Measurements from ENCODE around the gene ADGRA3.

ADGRA3 gene

DNA sequence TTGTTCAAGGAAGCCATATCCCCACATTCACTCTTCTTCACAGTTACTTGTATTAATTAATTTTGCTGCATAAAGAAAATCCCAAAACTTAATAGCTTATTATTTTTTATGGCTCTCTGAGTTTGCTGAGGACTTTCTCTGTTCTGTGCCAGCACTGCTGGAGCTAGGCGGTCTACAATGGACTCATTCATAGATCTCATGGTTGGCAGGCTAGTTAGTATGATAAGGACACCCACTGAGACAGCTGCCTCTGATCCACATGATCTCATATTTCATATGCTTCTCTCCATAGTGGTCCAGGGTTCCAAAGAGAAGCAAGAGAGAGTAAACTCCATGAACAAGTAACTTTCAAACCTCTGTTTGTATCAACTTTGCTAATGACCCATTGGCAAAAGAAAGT is 170.2 kb downstream of the ADGRA3 start:
- DNase-seq = no peak

GRCh38 chr4:22345055-22345454 is 170.8 kb downstream of the ADGRA3 start:
- no peak for DNase-seq

DNA sequence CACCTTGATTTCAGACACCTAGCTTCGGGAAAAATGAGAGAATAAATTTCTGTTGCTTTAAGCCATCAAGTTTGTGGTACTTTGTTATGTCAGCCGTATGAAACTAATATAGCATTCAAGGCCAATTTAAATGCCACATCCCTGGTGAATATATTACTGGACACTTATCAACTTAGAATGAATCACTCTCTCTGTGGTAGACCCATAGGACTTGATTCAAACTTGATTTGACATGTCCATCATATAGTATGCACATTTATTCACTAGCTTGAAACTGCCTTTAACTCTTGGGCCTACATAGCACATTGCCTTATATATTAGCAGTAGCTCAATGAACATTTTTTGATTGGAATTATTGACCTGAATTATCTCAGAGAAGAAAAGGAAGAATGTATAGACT is 172.3 kb downstream of the ADGRA3 start:
- DNase-seq = no peak

- no peak for DNase-seq
These were observed 176.4 kb downstream of the ADGRA3 start for GRCh38 chr4:22339491-22339890.

DNA sequence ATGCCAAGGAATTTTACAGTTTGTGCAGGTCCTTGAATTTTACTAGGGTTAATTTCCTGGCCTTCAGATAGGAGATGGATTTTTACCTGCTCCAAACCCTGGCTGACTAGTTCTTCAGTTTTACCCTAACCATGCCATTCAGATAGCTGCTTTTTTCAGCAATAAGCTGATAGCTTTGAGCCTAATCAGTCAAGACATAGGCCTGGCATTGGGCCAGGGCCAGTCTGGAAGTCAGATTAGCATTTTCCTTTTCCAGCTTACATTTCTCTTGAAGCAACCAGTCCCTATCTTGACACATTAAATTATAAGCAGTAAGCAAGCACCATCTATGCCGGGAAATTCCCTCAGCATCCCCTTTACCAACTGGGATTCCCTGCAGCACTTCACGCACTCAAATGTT is 177.1 kb downstream of the ADGRA3 start:
- peak; percentile 6 to 34 (median 17) for DNase-seq
